GM12892 (cell line): ENCODE measurements around the gene GALNT16.

ENCODE experiments used
- POLR2A ChIP-seq: IDR thresholded peaks from 2 replicates; pipeline ENCODE4 v1.6.1; 2011; ENCODE audit warnings: low read depth, low read length, control low read depth
- POLR2AphosphoS5 ChIP-seq: IDR thresholded peaks from 2 replicates; pipeline ENCODE4 v1.6.1; 2011; ENCODE audit warnings: low read depth, low read length, control low read depth
- TAF1 ChIP-seq: IDR thresholded peaks from 2 replicates; pipeline ENCODE4 v1.6.1; 2011; ENCODE audit warnings: low read depth, mild to moderate bottlenecking, control low read depth, low read length, borderline replicate concordance

- TF ChIP-seq POLR2AphosphoS5: no peak
- no peak for TF ChIP-seq POLR2A
- TF ChIP-seq TAF1: no peak
Observed at GRCh38 chr14:69372146-69372545, 112.2 kb downstream of the GALNT16 start.
